Muscle layer of colon (tissue), 2 donors: ENCODE results near the gene INPP5A.

Experiments used
- H3K27ac ChIP-seq: one replicate; pipeline ENCODE4 v1.7.0; 2013; ENCODE audit warnings: low read depth, mild to moderate bottlenecking, low read length, moderate library complexity
- H3K27me3 ChIP-seq, 2 donors: one replicate each; pipeline ENCODE4 v1.7.0; 2013; ENCODE audit warnings: low read length in 2 of 2, mild to moderate bottlenecking in 2 of 2; ENCODE audit not compliant: insufficient read depth in 2 of 2, control insufficient read depth in 1 of 2
- H3K36me3 ChIP-seq: one replicate; pipeline ENCODE4 v1.7.0; 2013; ENCODE audit warnings: mild to moderate bottlenecking, low read length; ENCODE audit not compliant: insufficient read depth
- H3K4me1 ChIP-seq: one replicate; pipeline ENCODE4 v1.7.0; 2013; ENCODE audit warnings: mild to moderate bottlenecking, low read length; ENCODE audit not compliant: insufficient read depth
- H3K4me3 ChIP-seq, 2 donors: one replicate each; pipeline ENCODE4 v1.7.0; 2013; ENCODE audit warnings: low read length in 2 of 2, low read depth in 1 of 2, mild to moderate bottlenecking in 1 of 2, moderate library complexity in 1 of 2
- H3K9ac ChIP-seq: one replicate; pipeline ENCODE4 v1.7.0; 2013; ENCODE audit warnings: low read length
- H3K9me3 ChIP-seq: one replicate; pipeline ENCODE4 v1.7.0; 2013; ENCODE audit warnings: mild to moderate bottlenecking, low read length
- donor health status: abdominal sarcoma.
- donor health status: Adenocarcinoma of cecum.

INPP5A gene

DNA sequence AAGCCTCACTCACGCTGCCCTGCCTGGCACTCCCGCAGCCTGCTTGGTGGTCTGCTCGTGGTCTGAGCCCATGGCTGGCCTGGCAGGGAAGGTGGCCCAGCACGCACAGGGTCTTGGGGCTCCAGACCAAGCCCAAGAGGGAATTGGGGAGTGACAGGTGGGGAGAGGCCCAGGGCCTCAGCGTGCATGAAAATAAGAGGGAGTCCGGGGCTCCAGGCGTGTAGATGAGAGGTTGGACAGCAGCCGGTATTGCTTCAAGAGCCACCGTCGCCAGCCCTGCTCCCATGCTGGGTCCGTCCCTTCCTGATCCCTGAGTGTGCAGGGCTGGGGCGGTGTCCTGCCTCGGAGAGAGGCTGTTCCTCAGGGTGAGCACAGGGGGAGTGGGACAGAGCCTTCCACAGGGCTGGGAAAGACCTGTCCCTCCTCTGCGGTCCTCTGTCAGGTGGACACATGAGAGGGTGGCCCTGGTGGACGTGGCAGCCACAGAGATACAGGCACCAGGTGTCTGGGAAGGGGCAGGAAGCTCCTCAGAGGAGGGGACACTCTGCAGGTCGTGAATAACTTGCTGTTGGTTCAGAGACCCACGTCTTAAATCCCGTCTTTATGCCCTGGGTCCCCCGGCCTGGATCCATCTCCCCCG, 113.1 kb downstream of the INPP5A start:
- Histone ChIP-seq H3K9ac (no peak overlapping the region), H3K9me3 (no peaks in the 10 kb centered on the region), H3K36me3 (peaks cover 15% of the 10 kb centered on the region), H3K4me3 (no peak overlapping the region), H3K27ac (no peak overlapping the region), H3K4me1 (peaks cover 9% of the 10 kb centered on the region), H3K27me3 (no peaks in the 10 kb centered on the region)

DNA sequence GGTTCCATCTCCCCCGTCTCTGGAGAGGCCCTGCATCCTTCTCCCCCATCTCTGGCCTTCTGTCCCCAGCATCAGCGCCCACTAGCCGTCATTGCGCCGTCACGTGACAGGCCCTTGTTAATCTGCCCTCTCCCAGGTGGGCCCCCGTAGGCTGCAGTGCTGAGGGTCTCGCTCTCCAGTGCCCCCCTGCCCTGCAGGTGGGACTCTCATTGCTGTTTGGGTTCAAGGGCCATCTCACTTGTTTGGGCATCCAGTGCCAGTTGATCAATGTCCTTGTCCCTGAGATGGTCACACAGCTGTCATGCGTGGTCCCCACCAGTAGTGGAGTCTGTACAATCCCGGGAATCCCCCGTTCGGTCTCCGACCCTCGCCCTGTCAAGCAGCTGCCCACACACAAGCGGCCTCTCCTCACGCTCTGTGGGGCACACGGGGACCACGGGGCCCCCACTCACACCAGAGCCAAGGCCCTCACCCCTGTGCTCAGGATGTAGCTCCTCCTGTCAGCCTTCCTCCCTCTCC, 114.0 kb downstream of the INPP5A start:
- Histone ChIP-seq H3K9me3 (no peaks in the 10 kb centered on the region), H3K4me1 (peaks cover 8% of the 10 kb centered on the region), H3K27me3 (no peaks in the 10 kb centered on the region), H3K9ac (no peak overlapping the region), H3K27ac (no peak overlapping the region), H3K36me3 (peaks cover 17% of the 10 kb centered on the region), H3K4me3 (no peak overlapping the region)

DNA sequence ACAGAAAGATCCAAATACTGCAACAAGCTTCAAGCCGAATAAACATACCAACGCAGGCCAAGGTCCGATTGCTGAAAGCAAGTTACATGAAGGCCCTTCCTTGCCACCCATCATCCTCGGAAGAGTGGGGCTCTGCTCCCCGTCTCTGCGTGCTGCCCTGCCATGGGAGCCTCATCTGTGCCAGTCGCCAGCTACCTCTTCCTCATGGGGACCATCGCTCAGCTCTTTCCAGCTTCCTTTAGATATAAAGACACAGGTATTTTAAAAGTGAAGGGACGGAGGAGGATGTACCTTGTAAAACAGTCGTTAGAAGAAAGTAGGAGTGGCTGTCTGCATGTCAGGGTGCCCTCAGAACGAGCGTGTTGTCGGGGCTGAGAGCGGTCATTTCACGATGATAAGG, 114.9 kb downstream of the INPP5A start:
- H3K9ac ChIP-seq = no peak overlapping the region
- H3K36me3 ChIP-seq = peaks cover 17% of the 10 kb centered on the region

DNA sequence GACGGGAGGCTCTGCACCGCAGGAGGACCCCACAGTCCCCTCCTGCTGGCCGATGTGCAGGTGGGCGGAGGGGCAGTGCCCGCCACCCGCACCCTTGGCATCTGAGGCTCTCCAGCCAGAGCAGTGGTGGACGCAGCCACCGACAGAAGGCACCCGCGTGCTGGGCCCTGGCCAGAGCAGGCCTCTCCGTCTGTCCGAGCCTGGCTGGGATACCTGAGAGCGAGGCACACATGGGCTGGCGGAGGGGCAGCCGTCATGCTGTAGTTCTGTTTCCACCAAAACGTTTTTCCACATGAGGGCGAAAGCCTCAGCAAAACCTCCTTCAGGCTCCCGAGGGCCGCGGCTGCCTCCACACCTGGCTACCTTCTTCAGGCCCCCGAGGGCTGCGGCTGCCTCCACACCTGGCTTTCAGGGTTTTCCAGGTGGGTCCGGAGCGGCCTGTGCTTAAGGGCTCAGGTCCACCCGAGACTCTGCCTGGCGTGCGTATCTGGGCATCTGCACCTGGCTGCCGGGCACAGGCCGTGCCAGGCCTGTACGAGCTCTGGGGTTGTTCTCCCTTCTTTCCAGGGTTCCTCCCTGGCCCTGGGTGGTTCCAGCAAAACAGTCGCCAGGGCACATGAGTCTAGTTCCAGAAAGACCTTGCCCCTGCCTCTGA, 115.5 kb downstream of the INPP5A start:
- Histone ChIP-seq H3K4me3 (no peak overlapping the region), H3K9ac (no peak overlapping the region), H3K4me1 (peaks cover 8% of the 10 kb centered on the region), H3K9me3 (no peaks in the 10 kb centered on the region), H3K36me3 (peaks cover 16% of the 10 kb centered on the region), H3K27ac (no peak overlapping the region), H3K27me3 (no peaks in the 10 kb centered on the region)

More for the DNA sequence above, 114.9 kb downstream of the INPP5A start:
- Histone ChIP-seq H3K27me3 (no peaks in the 10 kb centered on the region), H3K4me1 (peaks cover 8% of the 10 kb centered on the region), H3K27ac (no peak overlapping the region), H3K9me3 (no peaks in the 10 kb centered on the region), H3K4me3 (no peak overlapping the region)

DNA sequence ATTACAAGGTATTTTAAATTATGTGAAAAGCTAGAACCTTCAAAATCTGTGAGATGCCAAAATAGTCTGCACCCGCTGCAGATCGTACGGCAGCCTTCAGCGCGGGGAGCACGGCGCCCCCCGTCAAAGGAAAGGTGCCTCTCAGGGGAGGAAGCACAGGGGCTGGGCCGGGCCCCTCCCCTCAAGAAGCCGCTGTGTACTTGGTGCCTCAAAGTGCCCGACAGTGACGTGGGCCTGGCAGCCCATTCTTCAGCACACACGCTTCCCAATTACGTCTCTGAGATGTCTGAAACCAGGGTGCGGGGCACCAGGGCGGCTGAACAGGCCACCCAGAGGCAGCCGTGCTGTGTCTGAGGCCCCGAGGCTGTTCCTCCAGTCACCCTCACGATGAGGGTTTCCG, 116.1 kb downstream of the INPP5A start:
- no peak overlapping the region for H3K27ac ChIP-seq

DNA sequence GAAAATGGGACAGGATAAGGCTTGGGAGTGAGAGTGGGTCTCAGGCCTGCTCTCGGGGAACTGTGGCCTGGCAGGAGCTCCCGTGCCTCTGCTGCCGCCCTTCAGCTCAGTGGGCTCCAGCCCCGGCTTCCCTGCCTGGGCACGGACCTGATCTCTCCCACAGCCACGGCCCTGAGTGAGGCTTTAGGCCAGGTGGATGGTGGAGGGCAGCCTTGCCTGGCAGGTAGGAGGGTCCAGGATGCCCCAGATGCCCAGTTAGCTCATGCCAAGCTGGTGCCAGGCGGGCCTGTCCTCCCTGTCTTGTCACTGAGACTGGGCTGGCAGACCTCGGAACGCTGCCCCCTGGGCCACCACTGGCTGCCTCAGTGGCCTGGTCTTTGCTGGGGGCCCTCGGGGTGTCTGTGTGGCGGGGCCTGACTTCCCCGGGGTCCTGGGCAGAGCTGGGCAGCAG, 116.6 kb downstream of the INPP5A start:
- Histone ChIP-seq H3K4me3 (no peak overlapping the region), H3K4me1 (peaks cover 8% of the 10 kb centered on the region), H3K9ac (no peak overlapping the region), H3K36me3 (peaks cover 12% of the 10 kb centered on the region), H3K27ac (no peak overlapping the region), H3K27me3 (no peaks in the 10 kb centered on the region), H3K9me3 (no peaks in the 10 kb centered on the region)

More for the DNA sequence above, 116.1 kb downstream of the INPP5A start:
- H3K4me3 ChIP-seq = no peak overlapping the region
- no peaks in the 10 kb centered on the region for H3K9me3 ChIP-seq
- H3K9ac ChIP-seq = no peak overlapping the region
- H3K4me1 ChIP-seq = peaks cover 8% of the 10 kb centered on the region
- peaks cover 12% of the 10 kb centered on the region for H3K36me3 ChIP-seq
- H3K27me3 ChIP-seq = no peaks in the 10 kb centered on the region

DNA sequence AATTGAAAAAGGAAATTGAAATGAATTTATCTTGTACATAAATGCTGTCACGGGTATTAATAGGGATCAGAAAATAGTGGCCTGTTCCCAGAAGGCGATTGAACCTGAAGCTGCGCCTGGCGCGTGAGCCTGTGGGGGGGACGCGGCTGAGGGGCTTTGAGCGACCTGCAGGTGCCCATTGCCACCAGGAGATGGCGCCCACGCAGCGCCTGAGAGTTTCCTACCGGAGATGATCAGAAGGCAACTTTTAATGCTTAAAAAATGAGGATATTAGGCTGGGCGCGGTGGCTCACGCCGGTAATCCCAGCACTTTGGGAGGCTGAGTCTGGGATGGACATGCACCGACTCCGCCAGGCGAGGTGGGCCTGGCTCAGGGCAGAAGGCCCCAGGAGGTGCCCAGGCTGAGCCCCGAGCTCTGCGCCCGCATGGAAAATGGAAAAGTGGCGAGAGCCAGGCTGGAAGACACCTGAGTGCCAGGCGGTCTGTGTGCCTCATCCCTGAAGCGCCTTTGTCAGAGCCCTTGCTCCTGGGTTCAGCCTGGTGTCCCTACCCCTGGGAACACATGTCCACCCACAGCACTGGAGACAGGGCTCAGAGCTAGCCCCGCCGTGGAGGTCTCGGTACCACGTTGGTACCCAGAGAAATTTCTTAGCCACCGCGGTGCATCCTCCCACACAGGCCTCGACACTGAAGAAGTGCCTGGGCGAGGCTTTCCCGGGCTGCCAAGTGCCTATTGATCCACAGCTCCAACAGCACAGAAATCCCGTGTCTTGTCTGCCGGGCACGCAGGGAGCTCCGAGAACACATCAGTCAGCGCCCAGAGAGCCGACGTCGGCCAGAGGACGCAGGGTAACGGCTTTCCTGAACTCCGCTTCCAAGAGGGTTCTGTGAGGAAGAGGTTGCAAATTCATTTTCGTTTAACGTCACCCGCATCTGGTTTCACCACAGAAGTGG, 117.4 kb downstream of the INPP5A start:
- no peaks in the 10 kb centered on the region for H3K9me3 ChIP-seq
- no peak overlapping the region for H3K4me3 ChIP-seq
- no peak overlapping the region for H3K9ac ChIP-seq
- H3K36me3 ChIP-seq = peaks cover 12% of the 10 kb centered on the region
- no peaks in the 10 kb centered on the region for H3K27me3 ChIP-seq
- peaks cover 8% of the 10 kb centered on the region for H3K4me1 ChIP-seq
- no peak overlapping the region for H3K27ac ChIP-seq

DNA sequence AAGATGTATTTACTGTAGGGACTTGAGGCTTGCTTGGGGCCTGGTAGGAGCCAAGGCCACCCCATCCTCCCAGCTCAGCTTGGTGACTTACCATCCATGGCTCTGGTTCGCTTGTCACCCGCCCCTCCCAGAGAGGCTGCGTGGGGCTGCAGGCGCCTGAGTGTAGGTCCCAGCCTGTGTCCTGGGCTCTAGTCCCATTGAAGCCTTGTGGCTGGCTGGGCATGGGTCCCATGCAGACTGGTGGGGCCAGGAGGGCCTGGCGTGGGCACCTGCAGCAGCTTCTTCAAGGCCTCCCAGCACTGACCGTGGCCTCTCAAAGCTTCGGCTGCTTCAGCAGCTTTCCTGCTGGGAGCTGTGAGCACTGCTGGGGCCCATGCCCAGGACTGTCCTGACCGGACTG, 118.1 kb downstream of the INPP5A start:
- H3K27ac ChIP-seq = no peak overlapping the region
- H3K4me3 ChIP-seq = no peak overlapping the region
- no peaks in the 10 kb centered on the region for H3K9me3 ChIP-seq
- peaks cover 17% of the 10 kb centered on the region for H3K36me3 ChIP-seq
- no peak overlapping the region for H3K9ac ChIP-seq
- no peaks in the 10 kb centered on the region for H3K27me3 ChIP-seq
- H3K4me1 ChIP-seq = peaks cover 13% of the 10 kb centered on the region

DNA sequence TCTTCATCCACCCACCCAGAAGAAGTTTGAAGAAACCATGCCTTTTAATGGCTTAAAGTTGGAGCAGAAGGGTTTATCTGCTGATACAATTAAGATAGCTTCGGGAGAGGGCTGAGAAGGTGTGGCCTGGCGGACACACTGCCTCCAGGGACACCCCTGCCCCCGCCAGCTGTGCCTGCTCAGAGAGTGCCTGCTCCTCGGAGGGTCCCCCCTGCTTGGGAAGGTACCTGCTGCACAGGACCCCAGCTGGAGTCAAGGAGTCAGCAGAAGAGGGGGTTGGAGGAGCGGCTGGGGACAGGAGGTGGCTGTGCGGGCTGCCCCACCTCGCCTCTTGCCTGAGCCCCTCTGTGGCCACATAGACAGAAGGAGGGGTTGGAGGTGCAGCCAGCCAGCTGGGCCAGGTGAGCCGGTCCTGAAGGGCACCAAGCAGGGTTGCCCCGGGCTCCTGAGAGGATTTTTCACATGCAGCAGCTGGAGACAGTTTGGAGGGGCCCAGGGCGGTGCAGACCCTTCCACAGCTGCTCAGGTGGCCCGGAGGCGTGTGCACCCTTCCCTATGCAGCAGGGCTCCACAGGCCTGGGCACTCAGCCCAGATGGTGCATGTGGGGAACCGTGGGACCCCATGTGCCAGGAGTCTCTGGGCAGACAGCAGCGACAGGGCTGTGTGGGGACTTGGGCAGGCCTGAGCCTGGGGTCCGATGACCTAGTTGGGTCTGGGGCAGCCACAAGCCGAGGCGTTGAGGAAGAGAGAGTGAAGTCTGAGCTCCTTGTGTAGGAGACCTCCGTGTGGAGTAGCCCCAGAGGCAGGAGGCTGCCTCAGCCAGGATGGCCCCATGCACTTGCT, 118.9 kb downstream of the INPP5A start:
- no peaks in the 10 kb centered on the region for H3K27me3 ChIP-seq
- no peak overlapping the region for H3K27ac ChIP-seq
- H3K9me3 ChIP-seq = no peaks in the 10 kb centered on the region
- no peak overlapping the region for H3K4me3 ChIP-seq
- H3K36me3 ChIP-seq = peaks cover 21% of the 10 kb centered on the region
- peaks cover 13% of the 10 kb centered on the region for H3K4me1 ChIP-seq
- H3K9ac ChIP-seq = no peak overlapping the region

DNA sequence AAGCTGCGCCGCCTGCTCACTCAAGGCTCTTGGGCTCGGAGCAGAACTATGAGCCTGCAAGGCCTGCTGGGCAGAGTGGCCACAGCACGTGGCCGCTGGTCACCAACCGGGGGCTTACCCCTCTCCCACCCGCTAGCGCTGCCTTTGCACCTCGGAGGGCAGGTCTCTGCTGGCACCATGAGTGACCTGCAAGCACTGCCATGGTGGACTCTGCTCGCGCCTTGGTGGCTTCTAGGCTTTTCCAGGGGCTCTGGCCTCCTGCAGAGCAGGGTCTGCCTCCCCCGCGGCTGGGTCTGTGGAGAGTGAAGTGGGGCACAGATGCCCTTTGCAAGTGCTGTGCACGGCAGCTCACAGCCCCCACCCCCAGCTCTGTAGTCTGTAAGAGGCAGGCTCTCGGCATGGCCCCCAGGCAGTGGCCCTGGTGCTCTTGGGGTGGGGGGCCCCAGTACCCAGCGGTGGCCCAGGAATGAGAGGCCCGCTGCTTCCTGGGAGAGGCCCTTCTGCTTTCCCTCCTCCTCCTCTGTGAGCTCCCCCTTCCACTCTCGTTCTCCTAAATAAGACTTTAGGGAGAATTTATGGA, 119.6 kb downstream of the INPP5A start:
- Histone ChIP-seq H3K4me1 (peaks cover 13% of the 10 kb centered on the region), H3K27ac (no peak overlapping the region), H3K9me3 (no peaks in the 10 kb centered on the region), H3K36me3 (peaks cover 21% of the 10 kb centered on the region), H3K4me3 (no peak overlapping the region), H3K9ac (no peak overlapping the region), H3K27me3 (no peaks in the 10 kb centered on the region)
